ENCODE results near the gene COL26A1.

The COL26A1 gene

GRCh38 chr7:101465576-101466196 lies 103.0 kb downstream of the COL26A1 start (continued):
- TF ChIP-seq EGR2 (tag by site-specific recombination; IDR thresholded peaks at IDR 0.05; ENCODE audit: low read depth) (no peak), ZNF311 (tag by site-specific recombination; IDR thresholded peaks at IDR 0.05; ENCODE audit: borderline replicate concordance) (no peak), FEZF1 (tag by site-specific recombination; IDR thresholded peaks at IDR 0.05) (no peak), ZNF350 (tag by site-specific recombination; IDR thresholded peaks at IDR 0.05) (no peak)

GRCh38 chr7:101466871-101467270 lies 104.2 kb downstream of the COL26A1 start:
- TF ChIP-seq, protein P1, sequence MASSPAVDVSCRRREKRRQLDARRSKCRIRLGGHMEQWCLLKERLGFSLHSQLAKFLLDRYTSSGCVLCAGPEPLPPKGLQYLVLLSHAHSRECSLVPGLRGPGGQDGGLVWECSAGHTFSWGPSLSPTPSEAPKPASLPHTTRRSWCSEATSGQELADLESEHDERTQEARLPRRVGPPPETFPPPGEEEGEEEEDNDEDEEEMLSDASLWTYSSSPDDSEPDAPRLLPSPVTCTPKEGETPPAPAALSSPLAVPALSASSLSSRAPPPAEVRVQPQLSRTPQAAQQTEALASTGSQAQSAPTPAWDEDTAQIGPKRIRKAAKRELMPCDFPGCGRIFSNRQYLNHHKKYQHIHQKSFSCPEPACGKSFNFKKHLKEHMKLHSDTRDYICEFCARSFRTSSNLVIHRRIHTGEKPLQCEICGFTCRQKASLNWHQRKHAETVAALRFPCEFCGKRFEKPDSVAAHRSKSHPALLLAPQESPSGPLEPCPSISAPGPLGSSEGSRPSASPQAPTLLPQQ (tag by site-specific recombination; IDR thresholded peaks at IDR 0.05), result no peak
- no peak for TF ChIP-seq ZNF37A (tag by site-specific recombination; IDR thresholded peaks at IDR 0.05)
- TF ChIP-seq ZNF76 (tag by site-specific recombination; IDR thresholded peaks at IDR 0.05; ENCODE audit: borderline replicate concordance, low read depth), result no peak
- no peak for TF ChIP-seq ZNF155 (tag by site-specific recombination; IDR thresholded peaks at IDR 0.05)
- TF ChIP-seq GLIS1 (tag by site-specific recombination; IDR thresholded peaks at IDR 0.05), result peak; percentile 87
- TF ChIP-seq ZIC2 (tag by site-specific recombination; IDR thresholded peaks at IDR 0.05), result peak; percentile 58
- POLR2A ChIA-PET, result no interaction called here

DNA sequence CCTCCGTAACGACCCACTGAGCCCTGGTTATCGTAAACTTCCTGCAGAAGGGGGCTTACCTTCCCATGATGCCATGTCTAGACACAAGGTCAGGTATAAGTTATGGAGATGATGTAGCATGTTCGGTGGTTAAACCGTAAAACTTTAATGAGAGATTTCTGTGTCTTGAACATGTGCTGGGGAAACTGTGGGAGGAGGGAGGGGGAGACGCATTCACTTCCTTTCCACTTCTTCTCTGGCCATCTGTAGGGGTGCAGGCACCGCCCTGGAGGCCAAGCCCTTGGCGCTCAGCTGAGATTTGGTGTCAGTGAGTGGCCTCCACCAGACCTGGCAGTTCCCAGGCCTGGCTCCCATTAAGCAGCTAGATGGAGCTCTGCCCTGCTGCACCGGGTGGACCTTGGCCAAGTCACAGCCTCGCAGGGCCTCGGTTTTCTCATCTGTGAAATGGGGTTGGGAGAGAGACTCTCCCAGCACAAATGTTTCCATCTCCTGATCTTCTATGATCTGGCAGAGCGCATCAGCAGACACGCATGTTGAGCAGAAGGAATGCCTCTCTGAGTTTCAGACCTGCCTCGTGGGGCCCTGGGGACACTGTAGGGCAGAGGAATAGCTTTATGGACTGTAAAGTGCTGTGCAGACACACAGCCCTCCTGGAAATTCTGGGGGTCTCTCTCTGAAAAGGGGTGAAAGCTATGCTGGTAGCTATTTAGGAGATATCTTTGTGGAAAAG lies 106.0 kb downstream of the COL26A1 start:
- POLR2A ChIA-PET, result no interaction called here
- CTCF ChIA-PET, result no interaction called here

More at GRCh38 chr7:101466871-101467270, 104.2 kb downstream of the COL26A1 start:
- Histone ChIP-seq H3K36me3 (ENCODE audit: control insufficient read depth in 2 of 2, insufficient read depth in 1 of 2, low read length in 2 of 2) (no peaks in the 10 kb centered on the region), H3K4me3 (ENCODE audit: low read depth, low read length) (no peak overlapping the region), H3K4me1 (ENCODE audit: control insufficient read depth, insufficient read depth, low read length) (no peaks in the 10 kb centered on the region), H3K9me3 (ENCODE audit: control insufficient read depth, insufficient read depth, low read depth, low read length) (no peaks in the 10 kb centered on the region), H3K27ac (ENCODE audit: extremely low read depth, low read depth, low read length) (no peak overlapping the region)
- CTCF ChIA-PET, result no interaction called here

More for the DNA sequence above, 106.0 kb downstream of the COL26A1 start:
- no peaks in the 10 kb centered on the region for H3K9me3 ChIP-seq (ENCODE audit: control insufficient read depth, insufficient read depth, low read depth, low read length)
- TF ChIP-seq, protein P2, sequence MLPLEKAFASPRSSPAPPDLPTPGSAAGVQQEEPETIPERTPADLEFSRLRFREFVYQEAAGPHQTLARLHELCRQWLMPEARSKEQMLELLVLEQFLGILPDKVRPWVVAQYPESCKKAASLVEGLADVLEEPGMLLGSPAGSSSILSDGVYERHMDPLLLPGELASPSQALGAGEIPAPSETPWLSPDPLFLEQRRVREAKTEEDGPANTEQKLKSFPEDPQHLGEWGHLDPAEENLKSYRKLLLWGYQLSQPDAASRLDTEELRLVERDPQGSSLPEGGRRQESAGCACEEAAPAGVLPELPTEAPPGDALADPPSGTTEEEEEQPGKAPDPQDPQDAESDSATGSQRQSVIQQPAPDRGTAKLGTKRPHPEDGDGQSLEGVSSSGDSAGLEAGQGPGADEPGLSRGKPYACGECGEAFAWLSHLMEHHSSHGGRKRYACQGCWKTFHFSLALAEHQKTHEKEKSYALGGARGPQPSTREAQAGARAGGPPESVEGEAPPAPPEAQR (tag by site-specific recombination; IDR thresholded peaks at IDR 0.05), result no peak
- TF ChIP-seq, protein P3, sequence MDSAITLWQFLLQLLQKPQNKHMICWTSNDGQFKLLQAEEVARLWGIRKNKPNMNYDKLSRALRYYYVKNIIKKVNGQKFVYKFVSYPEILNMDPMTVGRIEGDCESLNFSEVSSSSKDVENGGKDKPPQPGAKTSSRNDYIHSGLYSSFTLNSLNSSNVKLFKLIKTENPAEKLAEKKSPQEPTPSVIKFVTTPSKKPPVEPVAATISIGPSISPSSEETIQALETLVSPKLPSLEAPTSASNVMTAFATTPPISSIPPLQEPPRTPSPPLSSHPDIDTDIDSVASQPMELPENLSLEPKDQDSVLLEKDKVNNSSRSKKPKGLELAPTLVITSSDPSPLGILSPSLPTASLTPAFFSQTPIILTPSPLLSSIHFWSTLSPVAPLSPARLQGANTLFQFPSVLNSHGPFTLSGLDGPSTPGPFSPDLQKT (IDR thresholded peaks at IDR 0.05; ENCODE audit: borderline replicate concordance, low read depth, low read length), result no peak
- no peak for TF ChIP-seq ZXDB (tag by site-specific recombination; IDR thresholded peaks at IDR 0.05)
- no peak for TF ChIP-seq ZNF18 (tag by site-specific recombination; IDR thresholded peaks at IDR 0.05)
- TF ChIP-seq ZBTB48 (tag by site-specific recombination; IDR thresholded peaks at IDR 0.05), result no peak
- no peak for TF ChIP-seq ZBTB8A (tag by site-specific recombination; IDR thresholded peaks at IDR 0.05)
- TF ChIP-seq ZNF155 (tag by site-specific recombination; IDR thresholded peaks at IDR 0.05), result no peak
- no peak for TF ChIP-seq IKZF3 (tag by site-specific recombination; IDR thresholded peaks at IDR 0.05)
- H3K27ac ChIP-seq (ENCODE audit: extremely low read depth, low read depth, low read length), result no peak overlapping the region
- no peak overlapping the region for H3K4me3 ChIP-seq (ENCODE audit: low read depth, low read length)
- no peaks in the 10 kb centered on the region for H3K36me3 ChIP-seq (ENCODE audit: control insufficient read depth in 2 of 2, insufficient read depth in 1 of 2, low read length in 2 of 2)
- H3K4me1 ChIP-seq (ENCODE audit: control insufficient read depth, insufficient read depth, low read length), result no peaks in the 10 kb centered on the region
